HG03039 (cell line): ENCODE measurements around the gene HEG1.
A peak's percentile ranks its signal among the peaks of the same experiment; 100 is the strongest.
"Not testable (repeated sequence)": the region's sequence is repeated elsewhere in the genome, so short reads cannot be mapped to it uniquely, and the experiment has no call there.

Experiments used
- ATAC-seq: cut with Tn5 transposase; IDR thresholded peaks from one replicate; pipeline ENCODE4 v1.9.1; 2021; ENCODE audit warnings: mild to moderate bottlenecking, moderate library complexity; ENCODE audit not compliant: unreplicated experiment

HEG1 gene

GRCh38 chr3:125055913-125056745 is at the start of gene HEG1:
Gene HEG1, minus strand, starts transcription at chr3:125055997. Its CDS starts 107 bp downstream, at chr3:125055890.
- peak; percentile 54 for ATAC-seq

GRCh38 chr3:125105116-125105515 is 49.3 kb upstream of the HEG1 start:
- ATAC-seq: no peak

- ATAC-seq: no peak
Observed at GRCh38 chr3:125104639-125105038, 48.8 kb upstream of the HEG1 start.

- ATAC-seq: no peak
Observed at GRCh38 chr3:125103406-125103805, 47.6 kb upstream of the HEG1 start.

GRCh38 chr3:125102470-125102869 is 46.7 kb upstream of the HEG1 start:
- ATAC-seq: no peak

GRCh38 chr3:125098611-125099291 is 43.0 kb upstream of the HEG1 start:
- ATAC-seq: no peak

- no peak for ATAC-seq
Observed at GRCh38 chr3:125090649-125091048, 34.9 kb upstream of the HEG1 start.

- ATAC-seq: no peak
Observed at GRCh38 chr3:125087768-125088391, 32.1 kb upstream of the HEG1 start.

GRCh38 chr3:125085166-125085565 is 29.4 kb upstream of the HEG1 start:
- ATAC-seq: no peak

GRCh38 chr3:125083776-125084175 is 28.0 kb upstream of the HEG1 start:
- ATAC-seq: no peak

GRCh38 chr3:125082339-125082738 is 26.5 kb upstream of the HEG1 start:
- ATAC-seq: not testable (repeated sequence)

GRCh38 chr3:125080077-125080476 is 24.3 kb upstream of the HEG1 start:
- ATAC-seq: no peak

GRCh38 chr3:125079675-125080045 is 23.9 kb upstream of the HEG1 start:
- ATAC-seq: no peak

- ATAC-seq: no peak
Observed at GRCh38 chr3:125078951-125079674, 23.3 kb upstream of the HEG1 start.

GRCh38 chr3:125077864-125078263 is 22.1 kb upstream of the HEG1 start:
- no peak for ATAC-seq

- ATAC-seq: no peak
Observed at GRCh38 chr3:125076464-125076863, 20.7 kb upstream of the HEG1 start.

- ATAC-seq: no peak
Observed at GRCh38 chr3:125075738-125076137, 19.9 kb upstream of the HEG1 start.

- ATAC-seq: no peak
Observed at GRCh38 chr3:125073390-125073905, 17.7 kb upstream of the HEG1 start.

- ATAC-seq: no peak
Observed at GRCh38 chr3:125072749-125073389, 17.1 kb upstream of the HEG1 start.

GRCh38 chr3:125072301-125072700 is 16.5 kb upstream of the HEG1 start:
- ATAC-seq: no peak
